Cardiac muscle cell (in vitro differentiated cells and primary cell): Measurements from ENCODE around the gene SLC22A15. TPM values are rescaled to one million over a fixed set of nuclear protein-coding genes. Genes with fewer than 3 reads are reported as not detected.

Experiments used
- DNase-seq, 2 donors: peaks; one replicate each; pipeline versions ENCODE4 v3.0.0 to v3.0.0-alpha.2; 2010 to 2017; ENCODE audit warnings: low read depth in 1 of 2, low spot score in 1 of 2
- H3K27ac ChIP-seq: fragments of 200-600 bp; sonication (generic); 2 replicates; pipeline ENCODE4 v1.5.1; 2016
- H3K27me3 ChIP-seq: fragments of 200-600 bp; sonication (generic); 2 replicates; pipeline ENCODE4 v1.6.0; 2016; ENCODE audit warnings: control low read depth
- H3K36me3 ChIP-seq: fragments of 200-600 bp; sonication (generic); 2 replicates; pipeline ENCODE4 v1.5.1; 2016; ENCODE audit warnings: control low read depth
- H3K4me1 ChIP-seq: fragments of 200-600 bp; sonication (generic); 2 replicates; pipeline ENCODE4 v1.8.1; 2017; ENCODE audit warnings: low read depth, mild to moderate bottlenecking, mixed run types
- H3K4me3 ChIP-seq: fragments of 200-600 bp; sonication (generic); 2 replicates; pipeline ENCODE4 v1.5.1; 2016; ENCODE audit warnings: mild to moderate bottlenecking
- H3K9me3 ChIP-seq: fragments of 200-600 bp; sonication (generic); 2 replicates; pipeline ENCODE4 v1.5.1; 2017; ENCODE audit warnings: low read depth, mild to moderate bottlenecking, control low read depth
- polyA plus RNA-seq: library from polyadenylated mRNA; unstranded; fragments of >200 nt; fragmentation: Nextera tagmentation; extraction: Ambion mirVana; gene quantifications from 2 replicates; pipeline ENCODE4 v1.2.1, GENCODE V29; 2016
- total RNA-seq: library from RNA; depleted of rRNA; stranded (reverse); fragments of >200 nt; gene quantifications from 2 replicates; pipeline ENCODE4 v1.2.3, GENCODE V29; 2016
- TF ChIP-seq, protein P1 (sequence below): IDR thresholded peaks from 2 replicates; pipeline ENCODE4 v1.5.1; 2012; ENCODE audit warnings: low read depth, mild to moderate bottlenecking, low read length

The SLC22A15 gene
- total and polyA plus RNA-seq, 2 experiments from 2014 or later = 2.4 to 2.7 TPM

DNA sequence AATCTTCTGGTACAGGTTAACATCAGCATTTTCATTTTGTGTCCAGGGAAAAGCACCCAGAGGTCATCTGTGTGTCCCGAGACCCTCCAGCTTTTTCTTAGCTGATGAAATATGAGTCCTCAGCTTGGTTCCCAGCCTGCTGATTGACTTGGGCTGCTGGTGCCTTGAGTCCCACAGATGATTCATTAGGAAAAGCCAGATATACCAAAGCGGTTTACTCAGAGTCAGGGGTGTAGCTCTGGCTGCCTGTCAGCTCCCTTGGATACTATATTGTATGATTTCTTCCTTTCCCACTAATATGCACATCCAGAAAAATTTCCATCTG lies 91.2 kb downstream of the SLC22A15 start:
- Histone ChIP-seq H3K4me3 (no peak overlapping the region), H3K4me1 (no peaks in the 10 kb centered on the region), H3K27ac (no peak overlapping the region), H3K9me3 (no peaks in the 10 kb centered on the region), H3K27me3 (no peaks in the 10 kb centered on the region), H3K36me3 (no peaks in the 10 kb centered on the region)
- DNase-seq = peak in 1 of 2 donors; percentile 85
- TF ChIP-seq, protein P1, sequence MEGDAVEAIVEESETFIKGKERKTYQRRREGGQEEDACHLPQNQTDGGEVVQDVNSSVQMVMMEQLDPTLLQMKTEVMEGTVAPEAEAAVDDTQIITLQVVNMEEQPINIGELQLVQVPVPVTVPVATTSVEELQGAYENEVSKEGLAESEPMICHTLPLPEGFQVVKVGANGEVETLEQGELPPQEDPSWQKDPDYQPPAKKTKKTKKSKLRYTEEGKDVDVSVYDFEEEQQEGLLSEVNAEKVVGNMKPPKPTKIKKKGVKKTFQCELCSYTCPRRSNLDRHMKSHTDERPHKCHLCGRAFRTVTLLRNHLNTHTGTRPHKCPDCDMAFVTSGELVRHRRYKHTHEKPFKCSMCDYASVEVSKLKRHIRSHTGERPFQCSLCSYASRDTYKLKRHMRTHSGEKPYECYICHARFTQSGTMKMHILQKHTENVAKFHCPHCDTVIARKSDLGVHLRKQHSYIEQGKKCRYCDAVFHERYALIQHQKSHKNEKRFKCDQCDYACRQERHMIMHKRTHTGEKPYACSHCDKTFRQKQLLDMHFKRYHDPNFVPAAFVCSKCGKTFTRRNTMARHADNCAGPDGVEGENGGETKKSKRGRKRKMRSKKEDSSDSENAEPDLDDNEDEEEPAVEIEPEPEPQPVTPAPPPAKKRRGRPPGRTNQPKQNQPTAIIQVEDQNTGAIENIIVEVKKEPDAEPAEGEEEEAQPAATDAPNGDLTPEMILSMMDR = no peak

DNA sequence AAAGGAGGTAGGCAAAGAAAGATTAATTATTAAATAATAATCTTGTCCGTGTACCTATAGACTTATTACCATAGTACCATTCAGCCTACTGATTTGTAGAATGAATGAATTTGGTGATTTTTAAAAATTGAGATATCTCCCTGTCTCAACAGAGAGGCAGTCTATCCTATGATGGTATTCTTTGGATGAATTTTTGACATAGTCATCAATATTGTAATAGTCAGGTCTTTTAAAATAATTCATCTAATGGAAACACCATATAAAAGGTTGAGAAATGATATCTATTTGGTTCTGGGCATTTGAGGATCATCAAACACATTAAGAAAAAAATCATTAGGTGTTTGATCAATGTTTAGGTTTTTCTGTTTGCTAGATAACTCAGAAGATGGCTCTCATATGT lies 99.3 kb downstream of the SLC22A15 start:
- Histone ChIP-seq H3K4me3 (no peak overlapping the region), H3K4me1 (no peaks in the 10 kb centered on the region), H3K27me3 (no peaks in the 10 kb centered on the region), H3K36me3 (no peaks in the 10 kb centered on the region), H3K9me3 (no peaks in the 10 kb centered on the region), H3K27ac (no peak overlapping the region)
- DNase-seq = no peak
- TF ChIP-seq, protein P1 = no peak

DNA sequence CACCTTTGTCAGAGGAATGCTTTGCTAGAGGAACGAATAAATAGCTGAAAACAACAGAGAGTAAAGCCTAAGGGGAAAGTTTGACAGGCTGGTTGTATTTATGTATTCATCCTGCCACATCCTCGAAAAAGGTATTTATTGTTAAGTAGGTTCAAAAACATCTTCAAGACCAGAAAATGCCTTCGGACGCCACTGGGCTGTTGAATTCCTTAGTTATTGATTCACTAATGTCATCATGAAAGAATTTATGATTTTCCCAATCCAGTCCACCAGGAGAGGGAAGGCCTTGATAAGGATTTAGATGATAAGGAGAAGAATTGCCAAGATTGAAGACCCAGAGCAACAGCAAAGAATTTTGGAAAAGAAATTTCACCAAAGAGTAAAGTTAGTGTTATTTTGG lies 99.7 kb downstream of the SLC22A15 start:
- no peaks in the 10 kb centered on the region for H3K4me1 ChIP-seq
- H3K9me3 ChIP-seq = no peaks in the 10 kb centered on the region
- no peak overlapping the region for H3K4me3 ChIP-seq
- no peak overlapping the region for H3K27ac ChIP-seq
- TF ChIP-seq, protein P1 = no peak
- DNase-seq = no peak
- no peaks in the 10 kb centered on the region for H3K36me3 ChIP-seq
- no peaks in the 10 kb centered on the region for H3K27me3 ChIP-seq

DNA sequence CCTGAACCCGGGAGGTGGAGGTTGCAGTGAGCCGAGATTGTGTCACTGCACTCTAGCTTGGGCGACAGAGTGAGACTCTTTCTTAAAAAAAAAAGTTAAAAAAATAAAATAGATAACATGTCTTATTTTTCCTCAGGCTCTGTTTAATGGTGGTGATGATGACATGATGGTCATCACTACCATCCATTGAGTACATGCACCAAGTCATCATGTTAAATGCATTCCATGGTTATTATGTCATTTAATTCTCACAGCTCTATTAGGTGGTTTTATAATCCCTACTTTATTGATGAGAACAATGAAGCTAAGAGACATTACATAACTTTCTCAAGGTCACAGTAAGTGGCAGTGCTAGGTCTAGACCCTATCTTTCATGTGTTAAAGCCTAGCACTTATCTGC lies 100.5 kb downstream of the SLC22A15 start:
- Histone ChIP-seq H3K36me3 (no peaks in the 10 kb centered on the region), H3K9me3 (no peaks in the 10 kb centered on the region), H3K27me3 (no peaks in the 10 kb centered on the region), H3K4me1 (no peaks in the 10 kb centered on the region), H3K4me3 (no peak overlapping the region), H3K27ac (no peak overlapping the region)
- DNase-seq = no peak
- TF ChIP-seq, protein P1 = no peak

DNA sequence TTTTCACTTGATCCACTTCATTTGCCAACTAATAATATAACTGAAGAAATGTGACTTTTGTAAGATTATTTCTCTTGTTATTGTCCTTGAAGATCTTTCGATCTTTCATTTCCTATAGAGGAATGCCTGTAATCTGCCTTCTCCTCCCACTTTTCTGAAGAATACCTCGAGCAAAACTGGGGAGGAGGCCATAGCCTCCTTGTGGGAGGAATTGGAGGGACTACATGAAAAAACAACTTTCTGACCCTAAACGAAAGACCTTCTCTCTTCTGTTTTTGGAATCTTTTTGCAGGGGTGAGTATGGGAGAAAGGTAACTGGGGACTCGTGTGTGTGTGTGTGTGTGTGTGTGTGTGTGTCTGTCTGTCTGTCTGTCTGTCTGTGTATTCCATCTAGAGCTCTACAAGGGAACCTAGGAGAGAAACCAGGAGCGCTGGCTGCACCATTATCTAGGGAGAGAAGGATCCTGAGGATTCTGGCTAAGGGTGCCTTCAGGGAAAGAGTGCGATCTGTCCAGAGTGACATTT lies 102.4 kb downstream of the SLC22A15 start:
- H3K4me1 ChIP-seq = no peaks in the 10 kb centered on the region
- TF ChIP-seq, protein P1 = no peak
- H3K36me3 ChIP-seq = no peaks in the 10 kb centered on the region
- DNase-seq = no peak
- no peak overlapping the region for H3K27ac ChIP-seq
- H3K27me3 ChIP-seq = no peaks in the 10 kb centered on the region
- no peak overlapping the region for H3K4me3 ChIP-seq
- H3K9me3 ChIP-seq = no peaks in the 10 kb centered on the region

DNA sequence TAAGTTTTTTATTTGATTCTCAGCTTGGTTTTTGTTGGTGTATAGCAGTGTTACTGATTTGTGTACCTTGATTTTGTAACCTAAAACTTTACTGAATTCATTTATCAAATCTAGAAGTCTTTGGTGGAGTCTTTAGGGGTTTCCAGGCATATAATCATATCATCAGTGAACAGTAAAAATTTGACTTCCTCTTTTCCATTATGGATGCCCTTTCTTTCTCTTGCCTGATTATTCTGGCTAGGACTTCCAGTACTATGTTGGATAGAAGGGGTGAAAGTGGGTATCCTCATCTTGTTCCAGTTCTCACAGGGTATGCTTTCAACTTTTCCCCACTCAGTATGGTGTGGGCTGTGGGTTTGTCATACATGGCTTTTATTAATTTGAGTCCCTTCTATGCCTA lies 111.3 kb downstream of the SLC22A15 start:
- DNase-seq = no peak

More for the DNA sequence above, 111.3 kb downstream of the SLC22A15 start:
- TF ChIP-seq, protein P1 = no peak
- no peaks in the 10 kb centered on the region for H3K27me3 ChIP-seq
- no peaks in the 10 kb centered on the region for H3K9me3 ChIP-seq
- no peaks in the 10 kb centered on the region for H3K4me1 ChIP-seq
- no peaks in the 10 kb centered on the region for H3K36me3 ChIP-seq
- H3K4me3 ChIP-seq = no peak overlapping the region
- H3K27ac ChIP-seq = no peak overlapping the region
